Activated CD4-positive, alpha-beta T cell treated with anti-CD3 and anti-CD28 coated beads, Interleukin-2, amount 50 U/mL, for 48 hours (primary cell): ENCODE measurements around the gene FOXF1.

Source experiments
- DNase-seq, 2 experiments: peaks; one replicate each; pipeline ENCODE4 v3.0.0-alpha.2; 2020

FOXF1 gene

DNA sequence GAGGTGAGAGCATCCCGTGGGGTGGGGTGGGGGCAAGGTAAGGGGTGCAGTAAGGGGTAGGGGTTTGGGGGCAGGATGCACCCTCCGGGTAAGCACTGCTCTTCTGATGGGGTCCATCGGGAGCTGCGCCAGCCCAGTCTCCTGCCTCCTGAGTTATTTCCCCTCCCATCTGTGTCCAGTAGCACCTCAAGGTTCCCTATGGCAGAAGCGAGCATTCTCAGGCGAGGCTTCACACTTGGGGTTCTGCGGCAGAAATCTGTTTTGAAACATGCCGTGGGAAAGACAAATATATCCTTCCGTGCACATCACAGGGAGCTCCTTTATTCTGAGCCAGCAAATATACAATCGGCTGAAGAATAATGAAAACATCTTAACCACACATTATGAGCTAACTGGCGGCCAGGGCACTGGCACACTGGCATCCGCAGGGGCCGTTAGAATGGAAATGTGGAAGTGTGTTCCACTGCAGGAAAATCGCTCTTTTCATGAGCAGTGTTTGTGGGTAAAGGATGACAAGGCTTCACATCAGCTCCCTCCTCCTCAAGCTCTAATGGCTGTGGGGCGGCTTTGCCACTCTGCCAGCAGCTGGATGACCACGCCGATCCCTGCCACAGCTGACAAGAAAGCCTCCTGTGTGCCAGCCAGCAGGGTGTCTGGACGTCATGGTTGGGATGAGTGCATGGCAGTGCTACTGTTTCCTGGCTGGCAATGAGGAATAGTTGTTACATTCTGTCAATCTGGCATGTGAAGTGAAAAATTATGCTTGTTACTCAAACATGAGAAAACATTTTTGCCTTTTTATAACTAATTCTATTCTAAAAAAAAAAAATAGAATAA is 24.7 kb downstream of the FOXF1 start:
- no peak for DNase-seq

DNA sequence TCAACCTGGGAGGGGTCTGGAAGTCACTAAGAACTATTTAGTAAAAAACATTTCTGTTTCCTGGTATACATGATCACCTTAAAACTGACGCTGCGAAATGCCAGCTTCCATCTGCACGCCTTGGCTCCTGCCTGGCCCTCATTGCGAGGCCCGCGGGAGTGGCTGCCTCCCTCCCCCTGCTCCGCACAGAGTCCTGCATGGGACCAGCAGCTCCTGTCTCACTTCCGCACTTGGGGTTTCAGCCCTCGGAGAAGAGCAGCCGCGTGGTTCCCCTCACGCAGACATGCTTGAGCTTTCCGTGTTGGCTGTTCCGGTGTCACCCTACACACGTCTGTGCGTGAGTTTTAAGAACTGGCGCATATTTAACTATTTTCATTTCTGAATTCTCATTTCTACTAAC is 26.3 kb downstream of the FOXF1 start:
- DNase-seq: no peak

DNA sequence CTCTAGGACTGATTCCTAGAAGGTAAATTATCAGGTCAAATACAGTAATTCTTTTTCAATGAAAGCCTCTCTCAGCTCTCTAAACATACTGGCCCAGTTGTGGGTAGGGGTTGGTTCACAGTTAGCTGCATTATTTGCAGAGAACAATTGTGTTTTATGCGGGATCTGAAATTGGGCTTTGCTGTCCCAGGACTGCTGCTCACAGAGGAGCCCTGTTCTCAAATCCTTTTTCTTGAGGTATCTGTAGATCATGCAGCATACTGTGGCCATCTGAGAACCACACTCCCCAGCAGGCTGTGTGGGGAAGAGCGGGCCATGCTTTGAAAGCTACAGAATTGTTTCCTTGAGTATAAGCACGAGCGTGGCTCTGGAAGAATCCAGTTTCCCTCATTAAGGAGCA is 27.2 kb downstream of the FOXF1 start:
- DNase-seq: no peak

DNA sequence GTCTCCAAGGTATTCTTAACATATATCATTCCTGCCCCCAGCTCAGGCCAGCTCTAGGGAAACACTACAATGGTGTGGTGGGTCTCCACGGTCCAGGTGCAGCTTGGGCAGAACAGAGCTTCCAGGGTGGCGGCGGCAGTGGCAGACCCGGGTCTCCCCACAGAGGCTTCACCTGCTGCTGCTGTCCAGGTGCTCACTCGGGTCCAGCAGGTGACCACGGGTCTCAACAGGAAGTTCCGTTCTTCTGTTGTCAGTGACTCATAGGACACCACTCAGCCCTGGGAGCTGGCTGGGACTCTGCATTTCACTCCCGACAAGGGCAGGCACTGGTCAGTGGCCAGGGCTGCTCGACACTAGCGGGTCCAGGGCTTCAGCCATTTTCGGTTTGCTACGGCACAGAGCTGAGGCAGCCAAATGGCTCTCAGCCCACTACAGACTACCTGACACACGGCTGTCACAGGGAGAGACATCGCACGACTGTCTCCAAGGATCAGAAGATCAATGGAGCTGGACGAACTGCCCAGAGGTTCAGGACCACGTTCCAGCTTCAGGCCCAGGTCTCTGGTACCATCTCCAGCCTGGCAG is 28.0 kb downstream of the FOXF1 start:
- DNase-seq: no peak

DNA sequence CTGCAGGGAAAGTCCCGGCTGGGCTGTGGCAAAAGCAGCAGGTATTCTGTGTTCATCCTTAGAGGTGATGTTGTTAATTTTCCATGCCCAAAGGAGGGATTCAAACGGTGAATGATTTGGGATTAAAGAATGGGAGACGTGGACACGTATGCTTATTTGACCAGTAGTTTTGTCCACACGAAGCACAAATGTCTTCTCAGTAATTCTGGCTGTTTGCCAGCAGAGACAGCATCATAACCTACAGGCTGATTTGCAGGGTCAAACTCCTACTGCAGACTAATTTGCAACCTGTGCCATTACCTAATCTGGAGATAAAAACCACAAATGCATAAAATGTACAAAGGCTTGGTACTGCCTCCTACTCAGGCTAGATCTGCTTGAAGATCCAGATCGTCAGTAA is 30.6 kb downstream of the FOXF1 start:
- no peak for DNase-seq

DNA sequence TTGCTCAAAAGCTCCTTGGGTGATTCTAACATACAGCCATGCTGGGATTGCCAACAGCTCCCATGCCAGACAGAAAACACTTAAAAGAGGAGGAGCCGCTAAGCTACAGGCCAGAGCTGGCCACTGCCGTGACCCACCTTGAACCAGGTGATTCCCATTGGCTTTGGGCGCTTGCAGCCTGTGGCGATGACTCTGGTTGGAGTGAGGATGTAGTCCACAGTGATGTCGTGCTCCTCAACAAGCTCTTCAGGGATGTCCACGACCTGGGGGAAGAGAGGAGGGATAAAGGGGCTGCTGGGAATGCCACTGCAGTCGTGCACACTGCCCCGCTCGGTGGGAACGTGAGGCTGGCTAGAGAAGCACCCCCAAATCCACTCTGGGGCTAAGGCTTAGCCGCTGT is 31.2 kb downstream of the FOXF1 start:
- no peak for DNase-seq

DNA sequence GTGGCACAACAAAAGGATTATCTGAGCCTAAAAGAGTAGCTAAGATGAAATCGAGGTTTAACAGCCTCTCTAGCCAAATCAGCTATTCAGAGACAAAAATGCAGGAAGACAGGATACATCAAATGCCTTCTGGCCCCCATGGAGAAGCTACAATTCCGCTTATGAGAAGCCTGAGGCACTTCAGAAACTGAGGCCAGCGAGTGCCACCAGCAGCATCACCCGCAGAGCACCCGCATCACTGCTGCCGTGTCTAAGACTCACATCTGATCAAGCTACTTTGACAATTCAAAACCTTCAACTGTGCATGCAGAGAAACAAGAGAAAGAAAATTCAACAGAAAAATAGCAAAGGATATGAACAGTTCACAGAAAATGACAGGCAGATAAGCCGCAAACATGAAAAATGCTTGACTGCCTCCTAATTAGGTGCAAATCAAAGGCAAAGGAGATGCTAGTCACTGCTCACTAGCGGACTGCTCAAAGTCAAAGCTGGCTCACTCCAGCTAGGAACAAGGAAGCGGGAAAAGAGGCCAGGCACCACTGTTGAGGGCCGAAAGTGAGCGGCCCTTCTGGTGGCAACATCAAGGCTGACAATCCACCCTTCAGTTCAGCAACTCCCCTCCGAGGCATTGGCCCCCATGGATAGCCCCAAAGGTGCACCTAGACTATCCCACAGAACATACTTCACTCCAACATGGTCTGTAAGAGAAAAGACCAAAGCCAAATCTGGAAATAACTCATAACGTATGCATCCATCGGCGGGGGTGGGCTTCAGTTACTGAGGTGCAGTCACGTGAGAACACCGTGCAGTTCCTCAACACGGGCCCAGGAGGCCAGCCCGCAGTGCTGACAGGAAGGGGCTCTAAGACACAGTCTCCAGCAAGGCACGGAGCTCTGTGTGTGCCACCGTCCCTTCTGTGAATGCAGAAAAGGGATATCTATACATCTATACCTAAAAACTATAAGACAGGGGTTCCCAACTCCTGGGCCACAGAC is 32.7 kb downstream of the FOXF1 start:
- no peak for DNase-seq

DNA sequence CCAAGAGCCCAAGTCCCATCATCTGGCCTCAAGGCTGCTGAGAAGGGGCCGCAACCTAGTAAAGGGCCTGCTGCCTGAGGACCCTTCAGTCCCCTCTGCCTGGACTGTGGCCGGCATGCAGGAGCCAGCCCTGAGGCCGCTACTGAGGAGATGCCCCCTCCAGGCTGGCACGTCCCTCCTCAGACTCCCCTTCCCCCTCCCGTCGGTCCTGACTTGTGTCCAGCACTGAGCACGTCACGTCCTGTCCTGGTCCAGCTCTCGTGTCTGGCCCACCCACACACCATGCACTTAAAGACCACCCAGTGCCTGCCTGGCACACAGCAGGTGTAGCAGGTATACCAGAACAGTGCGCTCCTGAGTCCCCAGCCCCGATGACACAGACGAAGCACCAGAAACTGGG is 35.2 kb downstream of the FOXF1 start:
- no peak for DNase-seq

DNA sequence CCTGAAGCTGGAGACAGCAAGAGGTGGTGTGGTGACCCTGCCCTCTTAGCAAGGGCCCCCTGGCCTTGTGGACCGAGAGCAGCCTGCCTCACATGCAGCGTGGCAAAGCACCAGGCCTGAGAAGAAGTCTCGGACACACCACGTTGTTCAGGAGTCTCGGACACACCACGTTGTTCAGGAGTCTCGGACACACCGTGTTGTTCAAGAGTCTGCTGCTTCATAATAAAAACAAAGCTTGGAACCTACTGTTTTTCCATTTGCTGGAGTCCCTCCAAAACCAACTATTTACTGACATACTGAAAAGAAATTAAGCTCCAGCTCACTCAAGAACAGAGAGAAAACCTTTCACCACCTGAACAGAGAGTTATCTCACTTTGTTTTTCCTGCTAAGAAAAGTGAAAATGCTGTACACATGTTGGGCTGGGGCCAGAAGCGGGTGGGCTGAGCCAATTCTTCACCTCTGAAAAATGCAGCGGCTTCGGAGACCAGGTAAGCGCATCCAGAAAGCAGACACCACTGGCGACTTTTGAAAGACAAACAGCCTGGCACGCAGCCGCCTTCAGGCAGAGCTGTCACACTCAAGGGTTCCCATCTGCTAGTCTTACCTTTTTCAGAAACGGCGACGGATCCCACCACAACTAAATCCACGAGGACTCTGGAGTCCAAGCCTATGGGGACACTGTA is 35.8 kb downstream of the FOXF1 start:
- no peak for DNase-seq

DNA sequence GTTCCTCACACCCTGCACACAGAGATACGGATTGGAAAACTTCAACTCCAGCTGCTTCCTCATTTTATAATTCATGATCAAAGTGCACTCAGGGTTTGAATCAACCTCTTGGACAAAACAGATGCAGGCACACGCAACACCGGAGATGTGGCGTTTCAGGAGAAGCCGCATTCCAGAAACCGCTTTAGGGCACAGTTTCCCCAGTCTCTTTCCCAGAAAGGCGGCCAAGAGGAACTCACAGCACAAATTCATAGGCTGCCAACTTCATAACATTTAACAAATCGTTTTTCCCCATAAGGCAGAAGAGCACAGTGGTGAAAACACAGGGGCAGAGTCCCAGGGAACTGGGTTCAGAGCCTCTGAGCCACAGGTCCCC is 36.3 kb downstream of the FOXF1 start:
- DNase-seq: no peak

DNA sequence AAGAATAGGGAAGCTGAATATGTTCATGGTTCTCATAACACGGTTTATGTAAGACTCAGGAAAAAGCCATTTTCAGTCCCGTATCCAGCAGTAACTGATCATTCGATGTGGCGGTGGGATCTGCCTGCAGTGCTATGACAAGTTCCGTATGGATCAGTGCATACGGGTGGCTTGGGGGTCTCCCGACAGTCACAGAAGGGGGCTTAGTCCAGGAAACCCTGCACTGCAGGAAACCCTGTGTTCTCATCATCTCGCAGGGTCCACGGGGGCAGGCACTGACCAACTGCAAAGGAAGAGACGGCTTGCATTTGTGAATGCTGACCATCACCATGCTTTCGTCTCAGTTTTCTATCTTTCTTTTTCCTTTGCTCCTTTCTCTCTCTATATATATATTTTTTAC is 37.0 kb downstream of the FOXF1 start:
- DNase-seq: no peak

DNA sequence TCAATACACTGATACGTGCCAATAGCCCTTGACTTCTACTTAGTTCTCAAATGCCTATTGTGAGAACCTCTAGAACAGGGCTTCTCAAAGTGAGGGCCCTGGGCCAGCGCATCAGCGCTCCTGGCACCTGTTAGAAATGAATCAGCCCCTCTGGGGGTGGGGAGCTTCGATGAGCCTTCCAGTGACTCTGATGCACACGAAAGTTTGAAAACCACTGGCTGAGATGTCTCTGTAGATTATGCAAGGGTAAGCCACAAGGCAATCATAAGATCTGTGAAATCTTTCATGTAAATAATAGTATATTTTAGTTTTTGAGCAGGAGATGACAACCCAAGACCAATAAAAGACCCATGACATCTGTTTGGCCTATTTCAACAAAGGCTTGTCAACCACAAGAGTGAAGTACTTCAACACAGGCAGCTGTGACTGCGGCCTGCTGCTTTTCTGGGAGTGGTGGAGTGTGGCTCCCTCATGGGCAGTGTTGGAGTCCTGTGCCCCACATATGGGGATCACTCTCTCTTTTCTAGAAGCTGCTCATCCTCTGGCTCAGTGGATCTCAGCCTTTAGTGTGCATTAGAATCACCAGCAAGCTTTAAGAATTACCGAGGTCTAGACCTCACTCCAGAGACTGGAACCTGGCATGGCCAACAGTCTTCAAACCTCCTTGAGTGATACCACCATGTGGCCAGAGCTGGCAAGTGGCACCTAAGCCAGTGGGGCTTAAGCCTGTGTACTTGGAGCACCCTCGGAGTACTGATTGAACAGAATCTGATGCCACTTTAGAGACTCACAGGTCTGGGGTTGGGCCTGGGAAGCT is 39.0 kb downstream of the FOXF1 start:
- peak in 1 of 2 experiments; percentile 41 for DNase-seq

DNA sequence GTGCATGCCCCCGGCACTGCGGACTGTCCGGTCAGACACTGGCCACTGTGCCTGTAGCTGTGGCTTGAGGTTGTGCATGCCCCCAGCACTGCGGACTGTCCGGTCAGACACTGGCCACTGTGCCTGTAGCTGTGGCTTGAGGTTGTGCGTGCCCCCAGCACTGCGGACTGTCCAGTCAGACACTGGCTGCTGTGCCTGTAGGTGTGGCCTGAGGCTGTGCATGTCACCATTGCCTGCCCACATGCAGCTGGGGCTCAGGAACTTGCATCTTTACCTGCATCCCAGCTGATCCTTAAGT is 39.5 kb downstream of the FOXF1 start:
- no peak for DNase-seq

DNA sequence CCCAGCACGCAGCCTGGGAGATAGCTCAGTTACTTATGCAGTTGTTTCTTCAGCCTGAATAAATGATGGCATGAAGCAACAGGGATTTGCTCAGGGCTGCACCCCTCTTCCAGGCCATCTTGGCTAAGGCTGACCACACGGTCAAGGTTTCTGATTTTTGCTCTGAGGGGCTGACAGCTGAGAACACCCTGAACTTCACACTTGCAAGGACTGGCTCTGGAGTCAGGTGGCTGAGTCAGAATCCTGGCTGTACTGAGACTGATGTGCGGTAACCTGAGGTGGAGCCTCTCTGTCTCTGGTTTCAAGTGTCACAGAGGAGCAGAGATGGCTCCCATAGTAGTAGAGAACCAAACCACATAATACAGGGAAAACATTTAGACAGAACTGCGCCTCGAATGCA is 40.0 kb downstream of the FOXF1 start:
- DNase-seq: no peak

DNA sequence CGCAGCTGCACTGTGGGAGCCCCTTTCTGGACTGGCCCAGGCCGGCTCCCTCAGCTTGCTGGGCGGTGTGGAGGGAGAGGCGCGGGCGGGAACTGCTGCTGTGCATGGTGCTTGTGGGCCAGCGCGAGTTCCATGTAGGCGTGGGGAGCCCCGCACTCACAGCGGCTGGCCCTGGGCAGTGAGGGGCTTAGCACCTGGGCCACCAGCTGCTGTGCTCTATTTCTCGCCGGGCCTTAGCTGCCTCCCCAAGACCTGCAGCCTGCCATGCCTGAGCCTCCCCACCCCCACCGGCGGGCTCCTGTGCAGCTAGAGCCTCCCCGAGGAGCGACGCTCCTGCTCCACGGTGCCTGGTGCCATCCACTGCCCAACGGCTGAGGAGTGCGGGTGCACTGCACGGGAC is 43.0 kb downstream of the FOXF1 start:
- no peak for DNase-seq

DNA sequence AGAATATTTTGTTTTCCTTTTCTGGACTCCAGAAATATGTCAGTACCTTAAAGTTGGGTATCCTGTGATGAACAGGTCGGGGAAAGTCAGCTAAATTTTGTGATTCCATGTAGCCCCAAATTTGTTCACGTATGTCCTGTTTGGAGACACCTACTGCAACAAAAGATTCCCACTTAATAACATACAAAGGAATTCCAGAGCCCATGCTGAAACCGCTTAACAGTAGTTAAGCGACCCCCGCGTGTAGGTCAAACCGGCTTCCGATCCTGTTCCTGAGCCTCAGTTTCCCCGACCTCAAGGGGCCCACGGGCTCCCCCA is 44.2 kb downstream of the FOXF1 start:
- DNase-seq: no peak

DNA sequence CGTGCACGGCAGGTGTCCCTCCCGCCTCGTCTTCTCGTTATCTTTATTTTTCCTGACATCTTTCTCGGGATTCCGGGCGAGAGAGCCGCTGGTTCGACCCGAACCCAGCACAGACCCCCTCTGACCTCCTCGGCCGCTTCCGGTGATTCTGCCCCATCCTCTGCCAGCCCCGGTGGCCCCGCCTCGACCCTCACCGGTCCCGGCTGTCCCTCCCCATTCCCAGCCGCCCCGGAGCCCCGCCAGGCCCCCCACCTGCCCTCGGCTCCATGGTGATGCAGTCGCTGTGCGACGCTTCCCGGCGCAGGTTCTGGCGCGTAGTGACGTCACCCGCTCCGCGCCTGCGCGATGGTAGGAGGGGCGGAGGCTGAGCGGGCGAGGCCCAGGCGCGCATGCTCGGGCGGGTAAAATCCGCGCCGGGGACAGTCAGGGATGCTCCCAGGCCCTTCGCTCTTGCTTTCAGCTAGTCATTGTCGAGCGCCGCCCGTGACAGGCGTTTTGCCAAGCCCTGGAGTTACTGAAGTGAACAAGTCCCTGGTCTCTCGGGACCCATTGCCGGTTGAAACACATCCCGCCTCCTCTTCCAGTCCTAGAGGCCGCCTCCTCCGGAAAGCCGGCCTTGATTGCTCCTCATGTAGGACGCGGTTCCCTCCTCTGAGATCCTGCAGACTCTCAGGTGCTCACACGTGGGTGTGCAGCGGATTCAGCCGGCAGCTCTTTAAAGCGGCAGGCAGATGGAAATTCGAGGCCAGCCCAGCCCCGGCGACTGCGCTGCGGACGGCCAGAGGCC is 44.8 kb downstream of the FOXF1 start, which contains the start of gene MTHFSD:
MTHFSD (minus strand) TSS at position 319 of the 787 bp plus-strand sequence; CDS start at position 268, 51 bp downstream.
- DNase-seq: peak; percentile 94

DNA sequence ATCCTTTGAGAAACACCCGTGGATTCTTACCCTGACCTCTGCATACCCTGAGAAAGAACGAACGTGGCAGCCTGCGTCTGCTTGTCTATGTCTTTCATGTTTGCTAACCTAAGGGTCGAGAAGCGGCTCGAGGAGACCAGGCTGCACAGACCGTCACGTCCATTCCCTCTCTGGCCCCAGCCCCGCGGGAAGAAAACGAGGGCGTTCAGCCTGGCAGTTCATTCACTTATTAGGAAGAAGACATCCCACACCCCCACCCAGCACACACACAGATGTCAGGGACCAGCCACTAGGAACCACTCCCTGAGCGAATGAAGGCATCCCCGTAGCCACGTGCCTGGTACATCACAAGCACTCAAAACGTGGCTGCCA is 45.4 kb downstream of the FOXF1 start:
- no peak for DNase-seq

DNA sequence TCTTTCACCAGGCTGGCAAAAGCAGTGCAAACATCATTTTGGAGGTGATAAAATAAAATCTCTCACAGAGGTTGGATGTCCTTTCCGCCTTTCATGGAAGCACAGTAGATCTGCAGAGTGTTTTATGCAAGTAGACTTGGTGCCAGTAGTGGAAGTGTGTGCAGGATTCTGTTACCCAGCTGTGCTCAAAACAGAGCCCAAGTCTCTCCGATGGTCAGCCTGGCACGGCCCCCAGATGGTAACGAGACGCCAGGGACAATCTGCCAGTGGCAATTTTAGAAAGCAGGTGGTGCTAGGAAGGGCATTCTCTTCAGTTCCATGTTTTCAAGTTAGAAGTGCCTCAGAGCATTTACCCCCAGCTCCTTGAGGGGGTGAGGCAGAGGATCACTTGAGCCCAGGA is 46.2 kb downstream of the FOXF1 start:
- DNase-seq: no peak

DNA sequence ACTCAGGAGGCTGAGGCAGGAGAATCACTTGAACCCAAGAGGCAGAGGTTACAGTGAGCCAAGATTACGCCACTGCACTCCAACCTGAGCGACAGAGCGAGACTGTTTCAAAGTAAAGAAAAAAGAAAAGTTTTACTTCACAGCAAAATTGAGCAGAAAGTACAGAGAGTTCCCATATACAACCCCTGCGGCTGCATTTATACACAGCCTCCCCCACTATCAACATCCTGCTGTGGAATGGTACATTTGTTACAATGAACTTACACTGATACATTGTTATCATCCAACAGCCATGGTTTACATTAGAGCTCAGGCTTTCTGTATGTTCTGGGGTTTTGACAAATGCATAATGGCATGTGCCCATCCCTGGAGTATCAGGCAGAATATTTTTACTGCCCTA is 47.3 kb downstream of the FOXF1 start:
- DNase-seq: no peak

DNA sequence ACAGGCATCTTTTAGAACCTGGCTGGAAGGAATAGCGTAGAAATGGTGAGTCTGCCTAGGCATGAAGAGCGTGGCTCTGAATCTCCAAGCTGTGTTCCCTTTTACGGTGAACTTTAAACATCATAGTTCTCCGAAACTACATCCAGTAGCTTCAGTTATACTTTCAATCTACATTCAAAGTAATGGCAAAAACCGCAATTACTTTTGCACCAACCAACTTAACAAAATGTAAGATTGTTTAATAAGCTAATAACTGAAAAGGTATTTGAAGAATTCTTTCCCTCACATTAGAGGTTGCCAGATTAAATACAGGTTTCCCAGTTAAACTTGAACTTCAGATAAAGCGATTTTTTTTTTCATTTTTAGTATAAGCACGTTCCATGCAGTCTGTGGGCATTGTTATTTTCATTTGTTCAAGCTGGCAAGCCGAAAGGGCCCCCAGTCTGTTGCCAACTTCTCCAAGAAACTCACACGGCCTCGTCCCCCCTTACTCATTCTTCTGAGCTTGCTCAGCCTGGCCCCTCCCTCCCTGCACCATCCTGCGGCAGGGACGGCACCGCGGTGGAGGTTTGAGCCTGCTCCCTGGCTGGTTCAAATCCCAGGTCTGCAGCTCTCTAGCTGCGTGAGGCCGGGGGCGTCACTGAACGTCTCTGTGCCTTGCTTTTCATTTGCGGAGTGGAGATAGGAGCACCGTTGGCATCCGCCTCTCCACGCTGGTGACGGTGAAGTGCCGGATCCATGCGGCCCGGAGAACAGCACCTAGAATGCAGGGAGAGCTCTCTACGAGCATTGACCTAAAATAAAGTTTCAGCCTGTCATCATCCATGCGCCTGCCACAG is 48.2 kb downstream of the FOXF1 start:
- no peak for DNase-seq
